ENCODE results near the gene AAMP.
A peak's percentile ranks its signal among the peaks of the same experiment; 100 is the strongest.

Gene AAMP

DNA sequence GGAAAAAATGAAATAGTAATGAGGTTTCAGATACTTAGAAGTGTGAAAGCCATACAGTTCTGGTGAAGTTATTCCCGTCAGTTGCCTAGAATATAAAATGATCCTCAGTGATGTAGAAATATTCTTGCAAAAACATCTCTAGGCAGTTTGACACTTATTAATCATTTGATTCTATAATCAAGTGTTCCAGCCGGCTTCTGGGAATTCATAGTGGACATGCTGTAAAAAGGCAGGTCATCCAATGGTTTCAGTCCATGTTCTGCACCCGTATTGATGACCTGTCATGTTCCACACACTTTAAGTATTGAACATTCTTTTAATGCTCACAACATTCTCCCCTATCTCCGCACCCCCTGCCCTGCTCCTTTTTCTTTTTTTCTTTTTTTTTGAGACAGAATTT is 33.1 kb downstream of the AAMP start:
- no peak overlapping the region for H3K4me3 ChIP-seq (ENCODE audit: low read length)
- TF ChIP-seq, protein P1, sequence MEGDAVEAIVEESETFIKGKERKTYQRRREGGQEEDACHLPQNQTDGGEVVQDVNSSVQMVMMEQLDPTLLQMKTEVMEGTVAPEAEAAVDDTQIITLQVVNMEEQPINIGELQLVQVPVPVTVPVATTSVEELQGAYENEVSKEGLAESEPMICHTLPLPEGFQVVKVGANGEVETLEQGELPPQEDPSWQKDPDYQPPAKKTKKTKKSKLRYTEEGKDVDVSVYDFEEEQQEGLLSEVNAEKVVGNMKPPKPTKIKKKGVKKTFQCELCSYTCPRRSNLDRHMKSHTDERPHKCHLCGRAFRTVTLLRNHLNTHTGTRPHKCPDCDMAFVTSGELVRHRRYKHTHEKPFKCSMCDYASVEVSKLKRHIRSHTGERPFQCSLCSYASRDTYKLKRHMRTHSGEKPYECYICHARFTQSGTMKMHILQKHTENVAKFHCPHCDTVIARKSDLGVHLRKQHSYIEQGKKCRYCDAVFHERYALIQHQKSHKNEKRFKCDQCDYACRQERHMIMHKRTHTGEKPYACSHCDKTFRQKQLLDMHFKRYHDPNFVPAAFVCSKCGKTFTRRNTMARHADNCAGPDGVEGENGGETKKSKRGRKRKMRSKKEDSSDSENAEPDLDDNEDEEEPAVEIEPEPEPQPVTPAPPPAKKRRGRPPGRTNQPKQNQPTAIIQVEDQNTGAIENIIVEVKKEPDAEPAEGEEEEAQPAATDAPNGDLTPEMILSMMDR (conservative IDR thresholded peaks at IDR 0.05; ENCODE audit: low read length), result no peak
- DNase-seq (ENCODE audit: low read depth), result no peak

DNA sequence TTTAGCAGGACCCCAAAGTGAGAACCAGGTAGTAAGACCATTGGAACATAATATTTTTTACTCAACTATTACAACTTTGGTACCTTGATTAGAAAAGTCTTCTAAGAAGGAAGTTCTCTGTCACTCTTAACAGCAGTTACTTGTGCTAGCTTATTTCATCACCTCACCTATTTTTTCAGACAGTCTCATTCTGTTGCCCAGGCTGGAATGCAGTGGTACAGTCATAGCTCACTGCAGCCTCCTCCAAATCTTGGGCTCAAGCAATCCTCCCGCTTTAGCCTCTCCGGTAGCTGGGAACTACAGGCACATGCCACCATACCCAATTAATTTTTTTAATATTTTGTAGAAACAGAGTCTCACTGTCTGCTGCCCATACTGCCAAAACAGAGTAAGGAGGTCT is 34.9 kb downstream of the AAMP start:
- no peak overlapping the region for H3K4me3 ChIP-seq (ENCODE audit: low read length)
- DNase-seq (ENCODE audit: low read depth), result no peak
- TF ChIP-seq, protein P1 (conservative IDR thresholded peaks at IDR 0.05; ENCODE audit: low read length), result no peak

DNA sequence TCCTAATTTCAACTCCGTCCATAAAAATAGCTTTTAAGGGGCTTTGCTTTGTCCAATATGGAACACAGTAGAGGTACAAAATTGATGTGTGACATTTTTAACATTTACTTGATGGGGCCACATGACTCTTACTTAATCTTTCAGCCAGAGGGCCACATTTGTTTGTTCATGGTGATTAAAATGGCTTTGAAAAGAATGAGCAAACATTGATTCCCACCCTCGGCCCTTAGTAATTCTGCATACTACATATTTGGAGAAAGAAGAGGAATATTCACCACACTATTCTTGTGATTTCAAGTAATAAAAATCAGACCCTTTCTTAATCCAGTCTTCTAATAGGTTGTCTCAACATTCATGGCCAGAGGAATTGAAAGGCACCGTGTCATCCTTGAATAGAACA is 35.4 kb downstream of the AAMP start:
- TF ChIP-seq, protein P1 (conservative IDR thresholded peaks at IDR 0.05; ENCODE audit: low read length), result no peak
- H3K4me3 ChIP-seq (ENCODE audit: low read length), result no peak overlapping the region
- no peak for DNase-seq (ENCODE audit: low read depth)

DNA sequence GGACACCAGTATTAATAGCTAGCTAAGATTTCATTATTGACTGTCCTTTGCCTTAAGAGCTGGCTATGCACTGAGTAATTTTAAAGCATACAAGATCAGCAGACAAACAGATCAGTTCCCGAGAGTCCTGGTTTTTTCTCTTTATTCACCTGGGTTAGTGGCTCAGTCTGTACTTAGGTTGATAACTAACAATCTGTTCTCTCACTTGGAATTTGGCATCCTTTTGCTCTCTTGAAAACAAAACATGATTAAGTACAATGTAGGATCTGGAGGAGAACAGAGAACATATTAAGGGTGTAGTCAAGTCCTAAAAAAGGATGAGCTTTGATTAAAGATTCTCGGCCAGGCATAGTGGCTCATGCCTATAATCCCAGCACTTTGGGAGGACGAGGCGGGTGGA is 36.4 kb downstream of the AAMP start:
- DNase-seq (ENCODE audit: low read depth), result no peak
- TF ChIP-seq, protein P1 (conservative IDR thresholded peaks at IDR 0.05; ENCODE audit: low read length), result no peak
- no peak overlapping the region for H3K4me3 ChIP-seq (ENCODE audit: low read length)

DNA sequence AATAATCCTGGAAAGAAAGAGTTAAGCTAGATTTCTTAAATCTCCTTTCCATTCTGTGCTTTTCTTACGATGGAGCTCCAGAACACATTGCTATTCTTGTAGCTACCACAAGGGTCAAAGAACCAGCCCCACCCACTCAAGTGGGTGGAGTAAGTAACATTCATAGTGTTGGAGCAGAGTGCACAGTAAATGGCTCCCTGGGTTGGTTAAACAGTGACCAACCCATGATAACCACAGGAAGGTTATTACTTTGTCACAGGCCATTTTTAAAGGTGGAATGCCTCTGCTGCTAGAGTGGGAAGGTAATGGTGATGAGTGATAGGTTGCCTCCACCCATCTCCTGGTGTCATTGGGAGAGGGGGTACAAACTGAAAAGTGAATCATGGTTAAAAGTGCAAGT is 39.1 kb downstream of the AAMP start:
- TF ChIP-seq, protein P1 (conservative IDR thresholded peaks at IDR 0.05; ENCODE audit: low read length), result peak; percentile 12; the same call in 1 of the 2 replicates
- no peak overlapping the region for H3K4me3 ChIP-seq (ENCODE audit: low read length)
- no peak for DNase-seq (ENCODE audit: low read depth)

DNA sequence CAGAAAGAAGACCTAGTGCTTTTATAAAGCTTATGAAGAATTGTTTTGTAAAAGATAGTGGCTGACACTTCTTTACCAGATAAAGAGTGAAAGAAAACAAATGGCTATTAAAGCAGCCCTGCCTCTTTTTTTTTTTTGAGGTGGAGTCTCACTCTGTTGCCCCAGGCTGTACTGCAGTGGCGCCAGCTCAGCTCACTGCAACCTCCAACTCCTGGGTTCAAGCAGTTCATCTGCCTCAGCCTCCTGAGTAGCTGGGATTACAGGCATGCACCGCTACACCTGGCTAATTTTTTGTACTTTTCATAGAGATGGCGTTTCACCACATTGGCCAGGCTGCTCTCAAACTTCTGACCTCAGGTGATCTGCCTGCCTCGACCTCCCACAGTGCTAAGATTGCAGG is 40.1 kb downstream of the AAMP start:
- no peak for DNase-seq (ENCODE audit: low read depth)
- TF ChIP-seq, protein P1 (conservative IDR thresholded peaks at IDR 0.05; ENCODE audit: low read length), result no peak
- H3K4me3 ChIP-seq (ENCODE audit: low read length), result no peak overlapping the region

DNA sequence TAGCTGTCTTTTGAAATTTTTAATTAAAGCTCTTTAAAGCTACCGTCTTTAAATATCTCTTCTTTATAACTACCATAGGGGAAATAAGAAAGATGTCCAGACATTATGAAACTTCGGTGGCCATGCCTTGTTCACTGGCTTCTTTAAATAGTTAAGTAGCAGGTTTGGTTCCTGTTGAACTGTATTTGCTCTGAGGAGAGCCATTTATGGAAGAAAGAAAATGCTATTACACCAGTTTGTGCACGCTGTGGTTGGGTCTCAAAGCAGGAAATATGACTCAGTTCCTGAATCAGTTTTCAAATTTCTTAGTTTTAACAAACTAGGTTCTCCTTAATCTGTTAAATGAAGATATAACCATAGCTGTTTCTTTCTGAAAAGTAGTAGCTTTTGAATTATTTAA is 40.7 kb downstream of the AAMP start:
- no peak overlapping the region for H3K4me3 ChIP-seq (ENCODE audit: low read length)
- TF ChIP-seq, protein P1 (conservative IDR thresholded peaks at IDR 0.05; ENCODE audit: low read length), result no peak
- peak; percentile 85 for DNase-seq (ENCODE audit: low read depth)
